ENCODE data around the gene WSCD1.

DNA sequence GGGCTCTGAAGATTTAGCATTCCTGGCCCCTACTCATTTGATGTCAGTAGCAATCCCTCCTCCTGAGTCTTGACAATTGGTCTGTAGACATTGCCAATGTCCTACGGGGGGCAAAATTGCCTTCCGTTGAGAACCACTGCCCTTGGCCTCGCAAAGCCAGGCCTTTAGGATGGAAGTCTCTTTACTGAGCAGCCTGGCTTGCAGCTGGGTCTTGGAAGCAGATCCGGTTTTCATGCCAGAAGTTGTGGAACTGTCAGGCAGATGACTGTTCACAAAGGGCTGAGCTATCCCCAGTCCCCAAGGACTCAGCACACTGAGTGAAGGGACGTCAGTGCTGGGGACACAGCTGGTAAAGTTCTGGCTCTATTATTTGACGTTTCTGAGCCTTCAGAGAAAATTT, 83.2 kb downstream of the WSCD1 start:
- no peak for TF ChIP-seq CTCF (IDR thresholded peaks at IDR 0.05)
- no peak for TF ChIP-seq POLR2A (IDR thresholded peaks at IDR 0.05)
